SK-N-MC (cell line): ENCODE data around the gene PHKB.

Experiments used
- EZH2 ChIP-seq: fragments of 200-600 bp; sonication (generic); IDR thresholded peaks from one replicate; pipeline ENCODE4 v1.6.1; 2017; ENCODE audit warnings: antibody characterized with exemption
- FOXP2 ChIP-seq: optimal IDR thresholded peaks from 2 replicates; pipeline ENCODE3; 2011; ENCODE audit warnings: mild to moderate bottlenecking, moderate library complexity; ENCODE audit not compliant: insufficient read depth; ENCODE audit errors: extremely low read length, control extremely low read depth
- POLR2AphosphoS5 ChIP-seq: IDR thresholded peaks from 2 replicates; pipeline ENCODE4 v1.6.1; 2012; ENCODE audit warnings: mild to moderate bottlenecking, low read depth, low read length, borderline replicate concordance

DNA sequence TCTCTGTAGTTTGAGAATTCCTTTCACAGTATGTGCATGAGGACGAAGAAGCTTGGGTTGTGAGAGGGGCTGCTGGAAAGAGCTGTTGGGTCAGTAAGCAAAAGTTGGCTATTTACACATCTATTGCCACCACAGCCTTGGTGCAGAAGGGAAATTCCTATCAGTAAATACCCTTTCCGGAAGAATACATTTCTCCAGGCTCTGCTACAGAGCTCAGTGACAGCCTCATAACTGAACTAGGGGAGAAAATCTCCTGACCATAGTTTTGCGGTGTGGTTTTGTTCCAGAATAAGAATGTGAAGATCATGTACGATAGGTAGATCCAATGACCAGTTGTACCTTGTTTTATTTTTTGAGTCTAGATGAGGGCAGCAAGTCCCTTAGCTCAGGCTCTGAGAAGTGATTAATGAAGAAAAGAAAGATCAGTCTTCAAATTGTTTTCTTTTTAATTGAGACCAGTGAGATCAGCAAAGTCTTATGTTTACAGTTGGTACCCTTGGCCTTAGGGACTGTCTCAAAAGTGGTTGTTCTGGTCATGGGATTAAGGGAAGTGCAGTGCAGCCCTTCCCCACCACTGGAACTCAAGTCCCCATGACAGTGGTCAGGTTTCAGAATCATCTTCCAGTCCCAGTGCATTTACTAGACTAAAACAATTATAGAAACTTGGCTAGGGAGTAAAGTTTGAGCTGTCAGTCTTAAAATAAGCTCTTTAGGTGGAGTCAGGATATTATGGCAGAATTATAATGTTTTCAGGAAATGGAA lies 123.5 kb downstream of the PHKB start:
- no peak for TF ChIP-seq POLR2AphosphoS5
- no peak for TF ChIP-seq EZH2
- no peak for TF ChIP-seq FOXP2
